DOHH2 (cell line): ENCODE measurements around the gene NOC2L.

Source experiments
- EZH2phosphoT487 ChIP-seq: fragments of 200-600 bp; sonication (generic); IDR thresholded peaks from 2 replicates; pipeline ENCODE4 v1.6.1; 2017; ENCODE audit warnings: borderline replicate concordance, mild to moderate bottlenecking, antibody characterized with exemption, low read length, moderate library complexity, mixed read lengths
- TF ChIP-seq, protein P1 (sequence below): fragments of 200-600 bp; sonication (generic); IDR thresholded peaks from one replicate; pipeline ENCODE4 v1.5.1; 2014; ENCODE audit warnings: antibody characterized with exemption, mild to moderate bottlenecking, low read depth, low read length; ENCODE audit not compliant: poor library complexity, severe bottlenecking

DNA sequence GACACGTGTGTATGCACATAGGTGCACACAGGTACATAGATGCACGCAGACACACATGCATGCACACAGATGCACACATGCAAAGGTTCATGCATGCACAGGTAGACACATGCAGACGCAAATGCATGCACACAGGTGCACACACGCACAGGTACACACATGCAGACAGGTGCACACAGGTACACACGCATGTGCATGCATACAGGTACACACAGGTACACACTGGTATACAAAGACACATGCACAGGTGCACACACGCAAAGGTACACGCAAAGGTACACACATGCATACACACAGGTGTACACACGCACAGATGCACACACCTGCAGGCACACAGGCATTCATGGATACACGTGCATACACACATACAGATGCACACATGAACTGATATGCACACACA lies 8.8 kb downstream of the NOC2L start:
- TF ChIP-seq, protein P1, sequence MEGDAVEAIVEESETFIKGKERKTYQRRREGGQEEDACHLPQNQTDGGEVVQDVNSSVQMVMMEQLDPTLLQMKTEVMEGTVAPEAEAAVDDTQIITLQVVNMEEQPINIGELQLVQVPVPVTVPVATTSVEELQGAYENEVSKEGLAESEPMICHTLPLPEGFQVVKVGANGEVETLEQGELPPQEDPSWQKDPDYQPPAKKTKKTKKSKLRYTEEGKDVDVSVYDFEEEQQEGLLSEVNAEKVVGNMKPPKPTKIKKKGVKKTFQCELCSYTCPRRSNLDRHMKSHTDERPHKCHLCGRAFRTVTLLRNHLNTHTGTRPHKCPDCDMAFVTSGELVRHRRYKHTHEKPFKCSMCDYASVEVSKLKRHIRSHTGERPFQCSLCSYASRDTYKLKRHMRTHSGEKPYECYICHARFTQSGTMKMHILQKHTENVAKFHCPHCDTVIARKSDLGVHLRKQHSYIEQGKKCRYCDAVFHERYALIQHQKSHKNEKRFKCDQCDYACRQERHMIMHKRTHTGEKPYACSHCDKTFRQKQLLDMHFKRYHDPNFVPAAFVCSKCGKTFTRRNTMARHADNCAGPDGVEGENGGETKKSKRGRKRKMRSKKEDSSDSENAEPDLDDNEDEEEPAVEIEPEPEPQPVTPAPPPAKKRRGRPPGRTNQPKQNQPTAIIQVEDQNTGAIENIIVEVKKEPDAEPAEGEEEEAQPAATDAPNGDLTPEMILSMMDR = no peak
- TF ChIP-seq EZH2phosphoT487 = no peak
